GM21528 (cell line): ENCODE data around the gene CXorf66.
A peak's percentile ranks its signal among the peaks of the same experiment; 100 is the strongest.
"Not testable (repeated sequence)": the region's sequence is repeated elsewhere in the genome, so short reads cannot be mapped to it uniquely, and the experiment has no call there.

ENCODE experiments used
- ATAC-seq: cut with Tn5 transposase; IDR thresholded peaks from one replicate; pipeline ENCODE4 v1.9.1; 2021; ENCODE audit warnings: mild to moderate bottlenecking, moderate library complexity; ENCODE audit not compliant: unreplicated experiment, low FRiP score

The CXorf66 gene, protein sequence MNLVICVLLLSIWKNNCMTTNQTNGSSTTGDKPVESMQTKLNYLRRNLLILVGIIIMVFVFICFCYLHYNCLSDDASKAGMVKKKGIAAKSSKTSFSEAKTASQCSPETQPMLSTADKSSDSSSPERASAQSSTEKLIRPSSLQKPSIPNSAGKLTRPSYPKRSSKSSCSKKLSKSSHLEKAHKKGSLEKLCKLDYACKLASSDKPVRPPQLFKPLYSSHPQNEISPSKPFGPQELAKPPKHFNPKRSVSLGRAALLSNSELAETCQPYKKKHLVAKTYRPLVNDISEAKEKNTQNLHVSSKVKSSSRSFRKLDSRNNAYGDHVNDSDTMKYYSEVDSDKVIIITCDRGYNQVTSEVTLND

DNA sequence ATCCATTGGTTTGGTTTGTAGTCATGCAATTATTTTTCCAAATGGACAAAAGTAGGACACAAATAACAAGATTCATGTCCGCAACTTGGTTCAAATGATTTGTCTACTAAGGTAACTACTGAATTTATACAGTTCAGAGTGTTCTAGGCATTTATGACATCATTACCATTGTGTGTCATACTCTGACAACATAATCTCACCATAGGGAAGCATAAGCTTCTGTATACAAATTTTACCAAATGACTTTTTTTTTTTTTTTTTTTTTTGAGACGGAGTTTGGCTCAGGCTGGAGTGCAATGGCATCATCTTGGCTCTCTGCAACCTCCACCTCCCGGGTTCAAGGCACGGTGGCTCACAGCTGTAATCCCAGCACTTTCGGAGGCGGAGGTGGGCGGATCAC is at the start of gene CXorf66:
Gene CXorf66 (minus strand): TSS at position 101 of the 400 bp plus-strand sequence. CDS start 25 bp downstream, at position 76.
- no peak for ATAC-seq

DNA sequence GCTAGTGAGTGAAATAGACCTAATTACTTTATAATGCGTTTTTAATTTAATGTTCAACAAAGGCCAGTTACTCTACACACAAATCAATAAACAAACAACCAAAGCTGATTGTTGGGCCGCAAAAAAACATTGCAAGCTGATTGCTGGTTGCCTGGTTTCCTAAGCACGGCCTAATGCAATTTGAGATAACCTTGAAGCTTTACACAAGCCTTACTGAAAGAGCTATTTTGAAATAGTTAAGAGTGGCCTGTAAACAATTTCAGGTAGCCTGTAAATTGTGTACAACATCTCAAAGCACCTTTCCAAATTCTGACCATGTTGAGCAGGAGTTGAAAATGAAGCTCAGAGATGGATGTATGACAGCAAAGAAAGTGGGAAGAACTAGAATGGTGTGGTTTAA is 17.5 kb upstream of the CXorf66 start:
- no peak for ATAC-seq

DNA sequence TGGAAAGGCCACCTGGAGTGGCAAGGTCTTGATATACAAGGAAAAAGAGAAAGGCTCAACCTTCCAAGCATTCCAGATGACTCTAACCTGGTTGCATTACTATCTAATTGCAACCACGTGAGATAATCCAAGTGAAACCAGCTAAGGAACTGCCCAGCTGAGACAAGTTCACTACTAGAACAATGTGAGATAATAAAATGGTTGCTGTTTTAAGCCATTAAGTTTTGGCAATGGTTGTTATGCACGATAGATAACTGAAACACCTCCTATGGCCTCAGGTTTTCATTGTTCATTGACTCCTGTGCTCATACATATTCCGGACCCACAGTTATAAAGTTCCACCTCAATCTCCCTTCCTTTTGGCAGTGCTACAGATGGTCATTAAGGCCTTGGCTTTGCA is 9.2 kb upstream of the CXorf66 start:
- no peak for ATAC-seq

DNA sequence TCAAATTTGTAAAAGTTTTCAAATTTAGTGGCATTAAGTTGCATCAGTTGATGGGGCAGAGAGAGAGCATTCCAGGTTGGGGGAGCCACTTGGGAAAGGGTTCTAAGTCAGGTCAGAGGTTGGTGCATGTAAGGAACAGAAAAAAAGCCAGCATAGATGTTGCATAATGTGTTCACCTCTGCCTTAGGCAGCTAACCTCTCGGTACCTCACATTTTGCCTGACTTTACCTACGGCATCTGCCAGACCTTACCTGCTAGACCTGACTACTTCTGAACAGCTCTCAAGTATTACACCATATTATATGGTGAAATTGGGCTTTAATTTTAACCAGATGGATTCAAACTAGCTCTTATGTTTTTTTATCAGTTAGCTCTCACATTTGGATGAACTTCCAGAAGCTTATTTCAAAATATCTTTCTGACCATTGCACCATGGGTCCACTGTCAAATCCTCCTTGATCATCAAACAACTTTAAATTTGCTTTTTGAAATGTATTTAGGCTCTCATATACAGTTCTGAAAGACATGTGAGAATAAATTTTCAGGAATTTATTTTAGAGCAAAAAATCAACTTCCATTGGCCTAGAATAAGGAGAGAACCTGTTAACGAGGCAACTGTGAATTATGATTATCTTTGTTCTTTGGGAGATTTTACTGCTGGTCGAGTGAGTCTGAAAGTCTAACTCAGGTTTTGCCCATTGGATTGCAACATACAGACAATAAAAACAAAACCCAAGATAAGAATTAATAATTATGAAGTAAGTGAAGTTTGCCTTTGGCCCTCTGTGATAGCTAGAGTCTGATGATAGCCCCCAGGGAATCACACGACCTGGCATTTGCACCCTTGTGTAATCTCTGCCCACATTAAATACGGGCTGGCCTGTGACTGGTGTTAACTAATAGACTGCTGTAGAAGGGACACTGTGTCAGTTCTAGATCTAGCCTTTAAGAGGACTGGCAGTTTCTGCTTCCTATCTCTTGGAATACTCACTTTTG is 7.6 kb upstream of the CXorf66 start:
- no peak for ATAC-seq

DNA sequence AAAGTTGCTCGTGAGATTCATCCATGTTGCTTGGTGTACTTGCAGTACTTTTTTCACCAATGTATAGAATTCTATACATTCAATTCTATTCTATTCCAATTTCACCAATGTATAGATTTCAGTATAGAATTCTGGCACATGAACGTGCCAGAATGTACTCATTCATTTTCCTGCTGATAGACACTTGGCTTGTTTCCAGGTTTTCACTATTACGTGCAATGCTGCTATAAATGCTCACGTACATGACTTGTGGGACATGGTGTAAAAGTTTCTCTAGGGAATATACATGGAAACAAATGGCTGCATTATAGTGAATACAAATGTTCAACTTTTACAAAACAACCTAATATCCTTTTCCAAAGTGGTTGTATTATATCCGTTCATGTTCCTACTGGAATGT is 6.8 kb upstream of the CXorf66 start:
- no peak for ATAC-seq

DNA sequence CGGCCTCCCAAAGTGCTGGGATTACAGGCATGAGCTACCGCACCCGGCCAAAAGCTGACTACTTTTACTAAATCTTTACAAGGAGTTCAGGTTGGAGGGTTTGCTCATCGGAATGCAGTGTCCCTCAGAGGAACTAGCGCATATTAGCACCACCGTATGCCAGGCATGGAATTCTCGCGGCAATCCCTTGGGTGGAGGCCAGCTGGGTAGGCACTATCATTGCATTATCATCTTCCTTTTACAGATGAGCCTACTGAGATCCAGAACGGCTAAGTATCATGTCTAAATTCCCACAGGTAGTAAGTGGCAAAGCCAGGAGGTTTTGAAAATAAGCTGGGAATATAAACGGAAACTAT is 6.1 kb upstream of the CXorf66 start:
- ATAC-seq, result no peak

DNA sequence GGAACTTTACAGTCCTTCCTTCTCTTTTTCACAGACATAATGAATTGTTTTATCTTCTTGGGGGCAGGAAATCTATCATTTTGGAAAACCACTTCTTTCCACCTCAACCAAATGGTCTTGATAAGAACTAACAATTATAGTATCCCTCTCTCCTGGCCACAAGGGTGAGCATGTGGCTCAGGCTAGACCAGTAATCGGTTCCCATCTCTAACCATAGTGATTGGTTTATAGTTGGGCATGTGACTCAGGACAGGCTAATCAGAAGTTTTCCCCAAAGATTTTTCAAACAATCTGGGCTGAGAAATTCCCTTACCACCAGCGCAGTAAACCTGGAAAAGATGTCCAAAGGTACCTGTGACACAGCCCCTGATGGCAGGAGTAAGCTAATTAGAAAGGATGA is 4.0 kb upstream of the CXorf66 start:
- ATAC-seq, result no peak

DNA sequence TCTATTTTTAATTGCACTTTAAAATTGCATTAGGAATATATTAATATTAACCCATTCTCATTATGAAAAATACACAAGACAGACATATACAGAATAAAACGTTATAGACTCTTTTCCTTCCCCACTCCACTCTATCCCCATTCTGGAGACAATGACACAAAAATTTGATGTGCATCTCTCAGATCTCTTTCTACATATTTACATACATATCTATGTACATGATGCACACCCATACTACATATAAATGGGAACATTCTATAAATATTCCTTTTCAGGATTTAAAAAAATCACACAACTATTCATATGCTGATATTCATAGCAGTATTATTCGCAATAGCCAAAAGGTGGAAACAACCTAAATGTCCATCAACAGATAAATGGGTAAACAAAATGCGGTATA is 2.4 kb upstream of the CXorf66 start:
- ATAC-seq, result no peak

DNA sequence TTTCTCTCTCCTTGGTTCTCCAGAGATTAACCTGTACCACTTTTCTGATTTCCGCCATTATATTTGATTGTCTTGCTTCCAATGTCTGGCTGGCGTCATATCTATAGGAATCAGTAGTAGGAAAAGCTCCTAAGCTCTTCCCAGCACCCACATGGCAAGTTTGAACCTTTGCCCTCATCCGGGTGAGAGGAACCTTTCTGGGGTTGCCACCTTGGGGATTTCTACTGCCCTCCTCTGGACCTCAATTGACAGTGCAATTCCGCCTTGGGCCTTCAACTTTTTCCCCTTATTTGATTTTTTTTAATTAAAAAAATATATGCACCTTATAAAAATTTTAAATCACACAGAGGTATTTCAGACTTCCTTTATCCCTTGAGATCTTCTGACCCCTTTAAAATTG is 2.0 kb upstream of the CXorf66 start:
- ATAC-seq, result no peak

DNA sequence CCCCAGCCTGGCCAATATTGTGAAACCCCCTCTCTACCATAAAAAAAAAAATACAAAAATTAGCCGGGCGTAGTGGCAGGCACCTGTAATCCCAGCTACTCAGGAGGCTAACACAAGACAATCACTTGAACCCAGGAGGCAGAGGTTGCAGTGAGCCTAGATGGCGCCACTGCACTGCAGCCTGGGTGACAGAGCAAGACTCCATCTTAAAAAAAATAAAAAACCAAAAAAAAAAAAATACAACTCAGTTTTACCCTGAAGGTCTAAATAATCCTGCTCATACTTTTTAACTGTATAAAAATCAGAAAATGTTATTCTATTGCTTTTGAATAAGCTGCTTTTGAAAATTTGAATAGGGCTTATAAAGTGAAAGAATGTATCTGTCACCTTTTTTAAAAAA is 838 bp upstream of the CXorf66 start:
- not testable (repeated sequence) for ATAC-seq

DNA sequence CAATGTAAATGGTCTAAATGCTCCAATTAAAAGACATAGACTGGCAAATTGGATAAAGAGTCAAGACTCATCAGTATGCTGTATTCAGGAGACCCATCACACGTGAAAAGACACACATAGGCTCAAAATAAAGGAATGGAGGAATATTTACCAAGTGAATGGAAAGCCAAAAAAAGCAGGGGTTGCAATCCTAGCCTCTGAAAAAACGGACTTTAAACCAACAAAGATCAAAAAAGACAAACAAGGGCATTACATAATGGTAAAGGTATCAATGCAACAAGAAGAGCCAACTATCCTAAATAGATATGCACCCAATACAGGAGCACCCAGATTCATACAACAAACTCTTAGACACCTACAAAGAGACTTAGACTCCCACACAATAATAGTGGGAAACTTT is 4.2 kb downstream of the CXorf66 start:
- ATAC-seq, result not testable (repeated sequence)

DNA sequence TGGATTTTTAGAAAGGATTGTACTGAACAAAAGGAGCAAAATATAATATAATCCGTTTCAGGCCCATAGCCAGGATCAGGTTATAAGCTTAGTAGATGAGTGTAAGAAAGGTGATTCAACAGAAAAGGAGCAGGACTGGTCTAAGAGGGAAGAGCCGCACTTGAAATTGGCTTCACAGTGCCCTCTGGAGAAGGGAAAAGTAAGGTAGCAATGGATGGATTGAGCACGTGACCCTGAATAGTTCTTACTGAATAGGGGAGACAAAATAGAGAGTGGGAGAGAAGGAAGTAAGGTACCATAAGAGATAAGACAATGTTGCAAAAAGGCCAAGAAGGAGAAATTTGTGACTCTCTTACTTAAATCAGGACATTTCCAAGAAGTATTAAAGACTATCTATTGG is 15.6 kb downstream of the CXorf66 start:
- no peak for ATAC-seq

DNA sequence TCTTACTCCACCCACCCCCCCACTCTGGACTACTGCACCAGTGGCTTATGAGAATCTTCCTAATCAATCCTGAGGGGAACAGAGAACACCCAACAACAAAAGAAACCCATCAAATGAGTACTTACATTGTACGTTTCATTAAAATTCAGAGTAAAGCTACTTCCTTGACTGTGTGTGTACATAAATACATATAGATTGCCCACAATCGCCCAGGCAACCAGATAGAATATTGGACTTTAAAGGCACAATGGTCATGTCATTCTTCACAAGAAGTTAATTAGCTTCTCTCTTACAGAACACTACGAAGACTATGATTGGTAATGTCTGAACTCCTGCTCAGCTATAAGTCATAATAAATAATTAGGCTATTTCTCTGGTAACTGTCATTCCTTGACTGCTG is 20.2 kb downstream of the CXorf66 start:
- ATAC-seq, result no peak

DNA sequence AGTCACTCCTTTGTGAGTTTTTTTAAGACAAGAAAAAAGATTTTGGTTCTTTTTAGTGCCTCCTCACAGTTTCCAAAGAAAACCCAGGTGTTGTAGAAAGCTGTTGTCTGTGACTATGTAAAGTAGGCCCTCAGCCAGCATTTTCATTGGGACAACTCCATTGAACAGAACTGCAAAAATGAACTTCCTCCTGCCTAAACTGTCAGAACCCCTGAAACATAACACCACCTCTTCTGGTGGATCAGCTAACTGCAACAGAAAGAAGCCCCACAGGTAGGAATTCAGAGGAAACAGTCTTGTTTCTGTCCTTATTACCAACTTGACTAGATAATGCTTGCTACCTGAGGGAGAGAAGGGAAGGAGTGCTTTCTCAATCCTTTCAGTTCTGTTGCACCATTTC is 29.1 kb downstream of the CXorf66 start:
- no peak for ATAC-seq

DNA sequence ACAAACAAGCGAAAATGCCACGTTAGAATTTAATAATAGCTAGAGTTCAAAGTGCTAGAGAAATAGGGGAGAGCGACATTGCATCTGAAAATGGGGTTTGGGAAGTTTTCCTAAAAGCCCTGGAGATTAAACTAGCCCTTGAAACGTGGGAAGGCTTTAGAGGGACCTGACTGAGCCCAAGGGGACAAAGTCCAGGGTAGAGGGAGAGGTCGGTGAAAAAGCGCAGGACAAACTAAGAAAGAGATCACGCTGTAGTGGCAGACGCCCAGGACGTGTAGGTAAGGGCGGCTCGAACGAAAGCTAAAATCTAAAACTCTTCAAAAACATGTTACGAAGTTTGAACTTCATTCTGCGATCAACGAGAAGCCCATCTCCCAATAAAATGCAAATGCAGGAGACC is 31.4 kb downstream of the CXorf66 start:
- ATAC-seq, result no peak

DNA sequence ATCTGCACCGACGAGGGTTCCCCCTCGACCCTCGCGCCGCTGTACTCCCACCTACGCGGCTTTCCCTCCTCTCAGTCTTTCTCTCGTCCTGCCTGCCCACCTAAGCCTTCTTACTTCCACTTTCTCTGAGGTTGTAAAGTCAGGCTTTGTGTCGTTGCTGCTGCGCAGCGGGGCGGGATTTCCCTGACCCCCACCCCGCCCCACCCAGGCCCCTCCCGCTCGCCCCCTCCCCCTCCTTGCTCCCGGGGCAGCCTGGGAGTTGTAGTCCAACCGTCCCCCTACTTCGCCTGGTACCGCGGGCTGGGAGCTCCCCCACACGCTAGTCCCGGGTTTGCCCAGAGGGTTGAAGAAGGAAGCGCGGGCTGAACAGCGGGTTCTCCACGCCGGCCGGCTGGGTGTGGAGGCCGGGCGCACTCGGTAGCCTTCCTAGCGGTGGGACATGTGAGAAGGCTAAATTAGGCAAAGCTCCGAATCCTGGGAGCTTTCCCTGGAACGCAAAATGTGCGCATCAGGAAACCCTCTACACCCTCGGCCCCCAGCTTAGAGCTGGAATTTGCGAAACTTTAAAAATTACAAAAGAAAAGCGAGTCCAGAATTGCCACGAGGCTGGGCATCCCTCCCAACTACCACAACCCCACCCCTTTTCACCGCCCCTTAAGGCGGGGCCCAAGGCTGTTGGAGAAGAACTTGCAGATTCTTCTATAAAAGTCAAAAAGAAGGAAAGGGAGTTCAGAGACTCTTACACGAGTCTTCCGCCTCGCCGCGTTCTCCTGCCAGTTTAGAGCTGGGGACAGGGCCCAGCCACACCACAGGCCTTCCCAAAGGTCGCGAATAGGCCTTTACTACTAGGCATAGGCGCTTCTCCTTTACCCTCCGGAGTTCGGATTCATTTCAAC is 32.2 kb downstream of the CXorf66 start, which contains the start of gene ATP11C:
Gene ATP11C (minus strand): TSS at position 153 of the 896 bp plus-strand sequence. CDS start 1,011 bp downstream, outside the sequence.
- ATAC-seq, result peak; percentile 83

DNA sequence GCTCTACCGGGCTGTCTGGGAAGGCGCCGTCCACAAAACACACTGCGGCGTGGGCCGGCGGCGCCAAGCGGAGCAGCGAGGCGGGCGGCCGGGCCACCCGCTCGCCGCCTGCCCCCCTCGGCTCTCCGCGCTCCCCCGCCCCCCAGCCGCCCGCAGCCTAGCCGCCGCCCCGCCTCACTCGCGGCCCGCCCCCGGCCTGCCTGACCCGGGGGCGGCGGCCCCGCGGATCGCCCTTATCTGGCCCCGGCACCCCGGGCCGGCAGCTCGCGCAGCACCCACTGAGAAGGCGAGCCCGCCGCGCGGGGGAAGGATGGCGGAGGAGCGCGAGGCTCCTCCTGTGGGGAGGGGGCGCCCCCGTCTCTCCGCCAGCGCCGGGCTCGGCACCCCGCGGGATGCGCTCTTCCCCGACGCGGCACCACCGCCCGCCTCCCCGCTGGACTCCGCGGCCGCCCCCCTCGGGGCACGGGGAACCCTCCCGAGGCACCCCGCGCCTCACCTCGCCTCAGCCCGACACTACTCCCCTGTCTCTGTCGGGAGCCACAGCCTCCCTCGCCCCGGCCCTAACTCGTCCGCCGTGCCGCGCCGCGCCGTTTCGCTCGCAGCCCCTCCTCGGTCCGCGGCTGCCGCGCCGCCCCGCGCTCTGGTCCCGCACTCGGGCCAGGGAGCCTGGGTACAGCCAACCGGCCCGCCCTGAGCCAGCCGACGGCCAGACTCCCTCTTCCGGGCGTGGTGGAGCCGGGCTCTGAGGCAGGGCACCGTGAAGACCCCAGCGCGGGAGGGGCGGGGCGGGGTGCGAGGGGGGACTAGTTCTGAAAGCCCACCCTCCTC is 33.0 kb downstream of the CXorf66 start:
- ATAC-seq, result peak; percentile 53

DNA sequence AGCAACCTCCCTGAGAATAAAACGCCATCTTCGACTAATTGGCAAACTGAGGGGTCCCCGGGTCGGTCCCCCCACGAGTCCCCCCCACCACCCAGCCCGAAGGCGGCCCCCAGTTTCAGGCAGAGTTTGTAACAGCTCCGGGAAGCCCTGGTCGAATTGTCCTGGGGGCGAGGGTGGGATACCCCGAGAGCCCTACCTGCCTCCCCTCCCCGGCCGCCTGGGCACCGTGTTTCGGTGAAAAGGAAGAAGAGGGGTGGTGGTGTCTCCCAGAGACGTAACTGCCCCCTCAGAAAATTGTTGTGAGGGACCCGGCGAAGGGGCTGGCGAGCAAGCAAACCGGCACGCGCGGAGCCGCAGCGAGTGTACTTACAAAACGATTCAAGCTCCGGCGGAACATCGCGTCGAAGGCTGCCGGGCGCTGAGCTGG is 33.7 kb downstream of the CXorf66 start:
- no peak for ATAC-seq

DNA sequence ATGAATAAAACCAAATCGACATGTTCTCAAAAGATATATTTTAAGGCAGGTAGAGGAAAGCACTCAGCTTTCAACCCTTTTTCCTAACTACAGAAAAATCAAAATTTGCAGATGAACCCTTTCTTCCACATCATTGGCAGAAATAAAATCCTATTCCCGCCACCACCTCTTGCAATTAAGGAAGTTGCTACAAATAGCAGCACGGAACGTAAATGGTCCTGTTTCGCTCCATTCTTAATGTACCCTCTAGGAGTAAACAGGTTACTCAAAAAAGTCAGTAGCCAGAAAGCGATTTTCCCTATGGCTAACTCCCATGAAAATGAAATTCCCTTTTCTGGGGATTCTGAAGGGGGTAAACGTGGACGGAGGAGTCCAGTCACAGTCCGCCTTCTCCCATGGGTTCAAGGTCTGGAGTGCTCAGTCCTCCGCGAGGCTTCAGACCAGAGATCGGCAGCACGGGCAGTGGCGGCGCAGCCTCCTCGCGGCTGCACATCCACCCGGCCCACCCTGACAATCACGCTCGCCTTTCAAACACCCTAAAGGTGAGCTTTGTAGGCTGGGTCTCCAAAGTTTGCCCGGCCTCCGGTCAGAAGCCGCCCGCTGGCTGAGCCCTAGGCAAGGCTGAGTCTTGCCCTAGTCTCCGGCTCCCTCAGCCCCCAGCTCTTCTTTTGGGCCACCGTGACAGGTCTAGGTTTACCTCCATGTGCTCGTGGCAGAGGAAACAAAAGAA is 34.2 kb downstream of the CXorf66 start:
- no peak for ATAC-seq
